HFF-Myc (cell line): ENCODE data around the gene SLC15A3.
"Not testable (repeated sequence)": the region's sequence is repeated elsewhere in the genome, so short reads cannot be mapped to it uniquely, and the experiment has no call there.

Source experiments
- DNase-seq: peaks from one replicate; pipeline ENCODE4 v3.0.0-alpha.2; 2011; ENCODE audit warnings: low read depth; ENCODE audit errors: extremely low read depth
- H3K4me3 ChIP-seq: replicated peaks from 2 replicates; pipeline ENCODE4 v1.5.1; 2011; ENCODE audit warnings: low read depth, mild to moderate bottlenecking, control low read depth, low read length
- CTCF ChIP-seq: IDR thresholded peaks from 2 replicates; pipeline ENCODE4 v1.5.1; 2012; ENCODE audit warnings: mild to moderate bottlenecking, low read depth, low read length, control low read depth; ENCODE audit errors: missing control alignments

SLC15A3 gene

GRCh38 chr11:60977836-60978235 is 25.9 kb upstream of the SLC15A3 start:
- no peak for TF ChIP-seq CTCF
- no peak overlapping the region for H3K4me3 ChIP-seq
- no peak for DNase-seq

- DNase-seq, result no peak
- H3K4me3 ChIP-seq, result no peak overlapping the region
- TF ChIP-seq CTCF, result no peak
Observed at GRCh38 chr11:60977224-60977623, 25.2 kb upstream of the SLC15A3 start.

GRCh38 chr11:60974726-60975125 is 22.8 kb upstream of the SLC15A3 start:
- no peak overlapping the region for H3K4me3 ChIP-seq
- no peak for TF ChIP-seq CTCF
- DNase-seq, result no peak

- not testable (repeated sequence) for DNase-seq, H3K4me3 ChIP-seq
Observed at GRCh38 chr11:60974316-60974715, 22.3 kb upstream of the SLC15A3 start.

GRCh38 chr11:60973699-60974098 is 21.7 kb upstream of the SLC15A3 start:
- no peak for DNase-seq
- H3K4me3 ChIP-seq, result no peak overlapping the region

GRCh38 chr11:60972182-60973030 is 20.4 kb upstream of the SLC15A3 start:
- no peak for DNase-seq
- no peak for TF ChIP-seq CTCF
- H3K4me3 ChIP-seq, result no peak overlapping the region

More at GRCh38 chr11:60973699-60974098, 21.7 kb upstream of the SLC15A3 start:
- no peak for TF ChIP-seq CTCF

- no peak for DNase-seq
- H3K4me3 ChIP-seq, result no peak within 1 kb of the TSS
- no peak for TF ChIP-seq CTCF
Observed at GRCh38 chr11:60971520-60971919, 19.5 kb upstream of the SLC15A3 start, which contains the start of gene CD6. CD6 (plus strand) TSS chr11:60971680; CDS start chr11:60971866, 186 bp downstream.
